GM12878 (cell line): ENCODE data around the gene B3GALT4. TPM values are rescaled to one million over a fixed set of nuclear protein-coding genes. Genes with fewer than 3 reads are reported as not detected.
A peak's percentile ranks its signal among the peaks of the same experiment; 100 is the strongest.

Source experiments
- BCL3 ChIP-seq: IDR thresholded peaks from 2 replicates; pipeline ENCODE4 v1.6.1; 2011; ENCODE audit warnings: borderline replicate concordance, low read depth, mild to moderate bottlenecking, moderate library complexity, low read length; ENCODE audit not compliant: insufficient read depth, poor library complexity, severe bottlenecking
- BCLAF1 ChIP-seq: fragments of 450-650 bp; IDR thresholded peaks from 2 replicates; pipeline ENCODE4 v1.6.1; 2017; ENCODE audit warnings: antibody characterized with exemption, mild to moderate bottlenecking, moderate library complexity
- CBX3 ChIP-seq: fragments of 200-600 bp; sonication (generic); IDR thresholded peaks from 2 replicates; pipeline ENCODE4 v1.6.1; 2016; ENCODE audit warnings: low read depth, borderline replicate concordance
- CEBPB ChIP-seq, 2 experiments: fragments of 150-350 bp in 1 of 2; IDR thresholded peaks; 2 replicates each; pipeline ENCODE4 v1.6.1; 2012 to 2014; ENCODE audit warnings: low read depth in 2 of 2, low read length in 2 of 2, borderline replicate concordance in 1 of 2, inconsistent platforms in 1 of 2
- CHD4 ChIP-seq: fragments of 200-600 bp; sonication (generic); IDR thresholded peaks from 2 replicates; pipeline ENCODE4 v1.6.1; 2016; ENCODE audit warnings: mild to moderate bottlenecking
- FOXK2 ChIP-seq: fragments of 450-650 bp; IDR thresholded peaks from 2 replicates; pipeline ENCODE4 v1.6.1; 2017; ENCODE audit warnings: mild to moderate bottlenecking, moderate library complexity
- IKZF2 ChIP-seq, 2 experiments: fragments of 450-650 bp; IDR thresholded peaks; 2 replicates each; pipeline ENCODE4 v1.6.1; 2017; ENCODE audit warnings: mild to moderate bottlenecking in 2 of 2, moderate library complexity in 2 of 2
- IRF3 ChIP-seq: fragments of 450-650 bp; IDR thresholded peaks from 2 replicates; pipeline ENCODE4 v1.6.1; 2014; ENCODE audit warnings: mild to moderate bottlenecking
- LARP7 ChIP-seq: fragments of 450-650 bp; IDR thresholded peaks from 2 replicates; pipeline ENCODE4 v1.6.1; 2017; ENCODE audit warnings: mild to moderate bottlenecking
- PML ChIP-seq: IDR thresholded peaks from 2 replicates; pipeline ENCODE4 v1.6.1; 2012; ENCODE audit warnings: low read length, inconsistent platforms
- POU2F2 ChIP-seq: IDR thresholded peaks from 3 replicates; pipeline ENCODE4 v1.6.1; 2011; ENCODE audit warnings: low read depth, mild to moderate bottlenecking, low read length, borderline replicate concordance
- PRDM15 ChIP-seq: fragments of 450-650 bp; formaldehyde crosslinking; IDR thresholded peaks from 2 replicates; pipeline ENCODE4 v1.4.0; 2020; ENCODE audit warnings: mild to moderate bottlenecking, moderate library complexity
- SPI1 ChIP-seq: IDR thresholded peaks from 2 replicates; pipeline ENCODE4 v1.6.1; 2011; ENCODE audit warnings: low read depth, mild to moderate bottlenecking, low read length, moderate library complexity, borderline replicate concordance; ENCODE audit not compliant: insufficient read depth
- TARDBP ChIP-seq: IDR thresholded peaks from 2 replicates; pipeline ENCODE4 v1.6.1; 2016; ENCODE audit warnings: borderline replicate concordance
- ZNF592 ChIP-seq: fragments of 450-650 bp; IDR thresholded peaks from 2 replicates; pipeline ENCODE4 v1.6.1; 2017; ENCODE audit warnings: mild to moderate bottlenecking, moderate library complexity
- polyA plus RNA-seq, 11 experiments: library from polyadenylated mRNA; depleted of rRNA in 4 of 11; unstranded in 6 of 11; stranded (reverse) in 5 of 11; fragments of >200 nt; fragmentation: Nextera tagmentation in 4 of 11; fragmentation: Illumina TruSeq in 1 of 11; extraction: Ambion mirVana in 4 of 11; extraction: Trizol in 1 of 11; gene quantifications; 1 replicate in 1 of 11; 2 replicates in 10 of 11; pipeline versions ENCODE4 v1.2.1 to v1.2.3, GENCODE V29; 2011 to 2016; ENCODE audit warnings: inconsistent platforms in 2 of 11, missing spikeins in 2 of 11, low read depth in 1 of 11
- total RNA-seq, 4 experiments: library from RNA; depleted of rRNA in 3 of 4; stranded (reverse); fragments of >200 nt in 3 of 4; fragmentation: Illumina TruSeq in 1 of 4; extraction: Trizol in 1 of 4; gene quantifications; 2 replicates each; pipeline versions ENCODE4 v1.2.1 to v1.2.3, GENCODE V29; 2013 to 2021

The B3GALT4 gene
- total and polyA plus RNA-seq, 10 of the 15 experiments (the other 5 are each of a cell fraction or from before 2014, with no cell fraction given) = 0.27 to 8.2 (median 2.6) TPM

- TF ChIP-seq ZNF592 (peak; percentile 47; the same call in 1 of the 2 replicates), SPI1 (no peak), CHD4 (no peak), LARP7 (peak; percentile 99), TARDBP (no peak), FOXK2 (no peak), PRDM15 (CRISPR knock-in tag) (peak; percentile 73), PML (no peak), BCL3 (peak; percentile 98), BCLAF1 (0 out of 2 replicates have a peak, but pooled peaks have one; percentile 33), IKZF2 (IDR thresholded peaks at IDR 0.05) (peak; percentile 13 to 28; a peak in 1 of 4 replicates), IRF3 (no peak), POU2F2 (peak; percentile 48; the same call in 2 of the 3 replicates), CBX3 (no peak), CEBPB (IDR thresholded peaks at IDR 0.05; ENCODE audit: borderline replicate concordance in 1 of 2, low read depth in 2 of 2, low read length in 2 of 2) (no peak)
Measured at GRCh38 chr6:33276864-33277662, at the start of gene B3GALT4 (continued).
